SH-SY5Y (cell line): Measurements from ENCODE around the gene RBMS3.

Source experiments
- GATA2 ChIP-seq: IDR thresholded peaks from 2 replicates; pipeline ENCODE4 v1.6.1; 2011; ENCODE audit warnings: mild to moderate bottlenecking, low read depth, low read length
- GATA3 ChIP-seq: IDR thresholded peaks from 2 replicates; pipeline ENCODE4 v1.6.1; 2011; ENCODE audit warnings: low read depth, mild to moderate bottlenecking, low read length, moderate library complexity

Gene RBMS3

GRCh38 chr3:29758108-29758433, 477.2 kb downstream of the RBMS3 start:
- no peak for TF ChIP-seq GATA3
- TF ChIP-seq GATA2 = no peak

DNA sequence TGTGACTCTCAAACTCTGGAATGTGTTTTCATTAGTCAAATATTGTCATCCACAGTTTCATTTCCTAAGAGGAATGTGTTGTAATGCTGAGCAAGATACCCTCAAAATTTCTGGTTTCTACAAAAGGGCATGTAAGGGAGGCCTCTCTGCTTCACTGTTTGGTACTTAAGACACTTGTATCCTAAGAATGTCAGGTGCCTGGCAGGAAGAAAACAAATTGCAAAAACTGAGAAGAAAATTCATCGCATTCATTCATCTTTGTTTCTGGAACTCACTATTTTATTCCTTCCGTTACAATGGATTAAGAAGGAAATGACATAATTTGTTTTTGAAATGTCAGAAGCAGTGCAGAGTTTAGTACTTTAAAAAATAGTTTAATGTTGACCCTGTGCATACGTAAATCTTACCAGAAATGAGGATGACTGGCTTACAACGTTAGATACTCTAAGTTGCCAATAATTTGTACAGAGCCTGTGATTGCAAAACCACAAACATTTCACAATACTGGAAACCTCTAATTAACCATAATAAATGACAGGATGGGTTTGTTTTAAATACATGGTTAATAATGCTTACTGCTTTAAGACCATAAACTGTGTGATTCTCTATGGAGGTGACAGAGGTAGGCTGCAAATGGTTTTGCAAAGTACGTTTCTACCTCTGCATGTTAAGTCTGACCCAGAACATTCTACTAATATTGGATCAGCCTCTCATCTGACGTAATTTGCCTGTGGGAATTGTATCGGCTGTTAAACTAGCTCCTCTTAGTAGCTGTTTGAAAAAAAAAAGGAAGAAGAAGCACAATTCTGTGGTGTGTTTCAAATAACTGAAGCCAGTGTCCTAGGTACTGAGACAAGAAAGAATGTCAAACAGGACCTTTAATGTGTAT, 477.8 kb downstream of the RBMS3 start:
- no peak for TF ChIP-seq GATA2
- TF ChIP-seq GATA3 = no peak

DNA sequence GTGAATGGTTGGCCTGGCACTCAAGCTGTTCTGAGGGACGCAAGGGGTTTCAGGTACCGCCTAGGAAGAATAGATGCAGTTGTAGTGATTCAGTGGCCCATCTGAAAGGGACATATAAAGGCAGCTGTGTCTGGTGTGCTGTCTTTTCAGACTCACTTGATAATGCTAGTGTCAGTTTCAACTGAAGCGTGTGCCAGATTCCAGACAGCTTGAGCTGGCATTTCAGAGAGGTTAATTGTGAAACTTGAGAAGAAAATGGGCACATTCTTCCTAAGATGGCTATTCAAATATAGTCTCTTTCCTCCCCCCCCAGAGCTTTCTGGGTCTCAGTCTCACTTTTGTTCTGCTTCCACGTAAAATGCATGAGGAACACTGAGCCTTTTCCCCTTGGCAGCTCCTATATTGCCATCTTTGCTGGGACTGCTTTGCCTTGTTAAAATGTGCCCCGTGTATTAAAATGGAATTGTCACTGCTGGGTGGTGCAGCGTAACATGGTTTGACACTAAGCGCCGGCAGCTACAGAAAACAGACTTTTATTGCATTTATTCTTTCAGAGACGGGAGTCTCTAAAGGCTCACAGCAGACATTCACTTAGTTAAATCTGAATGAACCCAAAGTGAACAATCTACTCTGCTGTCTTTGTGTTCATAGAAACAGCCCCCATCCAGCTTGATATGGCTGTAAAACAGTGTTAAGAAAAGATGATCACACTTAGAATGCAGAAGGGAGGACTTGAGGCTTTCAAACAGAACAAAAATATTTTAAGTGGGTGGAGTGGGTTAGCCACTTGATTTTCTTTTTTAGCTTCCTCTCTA, 478.7 kb downstream of the RBMS3 start:
- no peak for TF ChIP-seq GATA3
- TF ChIP-seq GATA2 = no peak

DNA sequence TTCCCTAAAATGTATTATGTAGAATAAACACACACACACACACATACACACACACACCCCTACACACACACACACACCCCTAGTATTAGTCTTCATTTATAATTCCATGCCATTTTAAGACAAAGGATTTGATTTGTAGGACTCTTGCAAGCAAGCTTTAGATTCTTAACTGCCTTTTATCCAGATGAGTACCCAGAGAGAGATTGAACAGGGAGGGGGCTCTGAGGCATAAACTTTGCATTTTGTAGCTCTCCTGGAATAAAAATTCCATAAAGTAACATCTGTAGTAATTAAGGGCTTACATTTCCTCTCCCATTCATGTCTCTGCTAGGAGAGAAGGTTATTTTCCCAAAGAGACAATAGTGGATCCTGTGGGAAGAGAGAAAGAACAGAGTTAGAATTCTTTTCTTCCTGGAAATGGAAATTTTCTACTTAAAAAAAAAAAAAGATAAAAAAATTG, 479.4 kb downstream of the RBMS3 start:
- no peak for TF ChIP-seq GATA2
- no peak for TF ChIP-seq GATA3

DNA sequence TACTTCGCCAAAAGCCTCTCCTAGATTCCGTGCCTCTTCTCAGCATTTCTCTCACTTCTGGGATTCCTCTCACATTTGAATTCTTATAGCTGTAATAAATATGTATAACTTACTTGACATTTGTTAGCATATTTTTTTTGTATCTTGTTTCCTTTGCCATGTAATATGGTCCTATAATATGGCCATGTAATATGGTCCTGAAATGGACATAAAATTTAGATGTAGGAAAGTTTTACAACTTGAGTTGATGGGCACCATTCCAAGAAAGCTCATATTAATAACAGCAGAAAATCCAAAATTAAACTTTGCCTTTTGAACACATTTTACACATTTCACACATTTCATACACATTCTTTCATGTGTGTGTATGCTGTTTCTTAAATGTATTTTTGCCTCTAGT, 480.6 kb downstream of the RBMS3 start:
- TF ChIP-seq GATA2 = no peak
- TF ChIP-seq GATA3 = no peak

DNA sequence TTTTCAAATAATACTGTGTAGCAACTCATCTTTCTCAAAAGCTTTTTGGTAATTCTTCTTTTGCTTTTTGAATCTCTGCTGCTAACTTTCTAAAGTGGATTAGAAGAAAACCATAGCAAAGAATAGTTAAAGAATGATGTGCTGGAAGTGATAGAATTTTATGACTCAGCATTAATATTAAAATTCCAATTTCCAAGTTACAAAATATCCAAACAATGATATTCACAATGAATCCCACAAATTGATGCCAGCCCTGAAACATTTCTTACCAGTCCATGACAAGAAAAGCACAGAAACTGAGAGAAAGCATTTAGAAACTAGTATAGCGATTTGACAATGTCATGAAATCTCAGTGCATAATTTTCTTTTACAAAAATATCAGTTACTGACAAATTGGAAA, 482.2 kb downstream of the RBMS3 start:
- TF ChIP-seq GATA3 = no peak
- no peak for TF ChIP-seq GATA2

DNA sequence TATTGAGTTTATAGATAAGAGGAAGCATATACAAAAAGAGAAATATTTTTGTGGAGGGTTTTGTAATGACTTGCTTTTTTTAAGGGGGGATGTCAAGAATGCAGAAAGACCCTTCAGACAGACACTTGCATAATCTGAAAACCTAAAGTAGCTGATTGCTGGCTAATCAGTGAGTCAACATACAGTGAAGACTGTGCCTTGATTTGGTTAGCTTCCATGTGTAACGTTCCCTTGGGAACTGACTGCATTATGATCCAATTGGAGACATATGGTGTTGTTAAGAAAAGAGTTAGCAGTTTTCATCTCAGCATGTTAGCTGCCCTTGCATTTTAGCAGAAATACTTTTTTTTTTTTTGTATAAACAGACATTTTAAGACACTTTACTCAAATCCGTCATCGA, 483.2 kb downstream of the RBMS3 start:
- no peak for TF ChIP-seq GATA3
- TF ChIP-seq GATA2 = no peak

- TF ChIP-seq GATA3 (no peak), GATA2 (no peak)
Measured at GRCh38 chr3:29764603-29765254, 483.9 kb downstream of the RBMS3 start.

DNA sequence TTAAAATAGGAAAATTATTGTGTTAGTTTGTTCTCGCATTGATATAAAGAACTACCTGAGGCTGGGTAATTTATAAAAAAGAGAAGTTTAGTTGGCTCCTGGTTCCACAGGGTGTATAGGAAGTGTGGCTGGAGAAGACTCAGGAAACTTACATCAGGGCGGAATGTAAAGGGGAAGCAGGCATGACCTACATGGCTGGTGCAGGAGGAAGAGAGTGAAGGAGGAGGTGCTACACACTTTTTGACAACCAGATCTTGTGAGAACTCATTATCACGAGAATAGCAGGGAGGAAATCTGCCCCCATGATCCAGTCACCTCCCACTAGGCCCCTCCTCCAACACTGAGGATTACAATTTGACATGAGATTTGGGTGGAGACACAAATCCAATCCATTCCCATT, 490.7 kb downstream of the RBMS3 start:
- TF ChIP-seq GATA2 (no peak), GATA3 (no peak)

DNA sequence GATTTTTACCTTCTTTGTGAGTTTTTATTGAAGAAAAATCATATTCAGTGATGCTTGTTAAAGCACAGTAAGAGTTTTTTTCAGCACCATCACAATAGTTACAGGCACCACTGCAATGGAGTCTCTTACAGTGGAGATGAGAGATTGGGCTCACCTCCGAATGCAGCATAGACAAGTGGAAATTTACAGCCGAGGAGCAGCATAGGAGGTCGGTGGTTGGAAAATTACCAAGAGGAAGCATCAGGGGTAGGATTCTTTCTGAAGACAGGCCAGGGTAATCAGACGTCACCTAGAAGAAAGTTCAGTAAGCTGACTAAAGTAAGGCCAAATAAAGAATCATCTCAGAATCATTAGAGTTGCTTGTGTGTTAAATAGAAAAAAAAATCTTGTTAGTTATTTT, 491.6 kb downstream of the RBMS3 start:
- TF ChIP-seq GATA3 (no peak), GATA2 (no peak)

DNA sequence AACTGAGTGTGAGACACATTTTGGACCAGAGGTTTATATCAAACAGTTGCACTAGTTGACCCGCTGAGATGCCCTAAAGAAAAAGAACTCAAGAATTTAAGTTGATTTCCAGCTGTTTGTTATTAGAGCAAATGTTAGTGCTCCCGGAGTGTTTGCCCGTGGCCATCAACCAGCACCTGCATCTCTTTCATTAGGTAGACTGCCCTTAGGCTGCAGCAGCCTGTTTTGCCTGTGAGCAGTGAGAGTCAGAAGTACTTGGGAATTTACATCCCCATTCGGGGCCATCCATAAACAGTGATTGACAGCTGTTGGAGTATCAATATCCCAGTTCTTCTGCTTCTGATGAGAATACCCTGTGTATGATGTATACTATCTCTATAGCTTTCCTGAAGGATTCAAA, 492.6 kb downstream of the RBMS3 start:
- no peak for TF ChIP-seq GATA3
- TF ChIP-seq GATA2 = no peak

DNA sequence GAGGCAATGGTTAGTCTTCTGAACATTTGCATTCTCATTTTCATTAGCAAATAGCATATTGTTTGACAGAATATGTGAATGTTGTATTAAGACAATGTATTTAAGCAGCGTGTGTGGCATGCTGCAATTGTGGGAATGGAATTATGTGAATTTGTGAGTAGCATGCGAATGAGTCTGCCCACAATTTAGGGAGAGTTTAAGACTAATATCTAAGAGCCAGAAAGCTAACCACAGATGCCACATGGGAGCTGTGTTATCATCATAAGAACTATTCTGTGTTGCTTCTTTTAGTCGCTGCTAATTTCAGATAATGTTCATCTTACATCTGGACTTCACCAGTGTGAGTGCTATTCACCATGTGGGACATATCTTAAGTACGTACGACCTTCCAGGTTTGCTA, 494.5 kb downstream of the RBMS3 start:
- TF ChIP-seq GATA2 (no peak), GATA3 (no peak)

DNA sequence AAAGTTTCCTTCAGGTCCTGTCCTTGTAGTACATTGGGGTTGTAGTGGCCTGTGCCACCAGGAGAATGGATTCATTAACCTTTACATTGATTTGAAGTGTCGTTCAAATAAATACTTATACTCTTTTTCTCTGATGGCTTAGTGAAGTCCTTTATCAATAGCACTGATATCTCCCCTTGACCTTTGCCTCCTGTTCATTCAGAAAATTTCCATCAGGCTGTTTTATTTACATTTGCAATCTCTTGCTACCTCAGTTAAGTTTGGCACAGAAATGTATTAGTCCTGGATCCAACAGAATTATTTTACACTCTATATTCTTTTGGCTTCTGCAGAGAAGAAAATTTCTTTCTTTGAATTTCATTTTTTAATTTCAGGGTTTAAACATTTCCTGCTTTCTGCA, 497.0 kb downstream of the RBMS3 start:
- TF ChIP-seq GATA2 = no peak
- no peak for TF ChIP-seq GATA3

- TF ChIP-seq GATA2 (no peak), GATA3 (no peak)
Measured at GRCh38 chr3:29789686-29790085, 508.8 kb downstream of the RBMS3 start.

- TF ChIP-seq GATA3 (no peak), GATA2 (no peak)
Measured at GRCh38 chr3:29796808-29797207, 515.9 kb downstream of the RBMS3 start.
